HCEC 1CT (cell line): Measurements from ENCODE around the gene CAPZB.
"Not testable (repeated sequence)": the region's sequence is repeated elsewhere in the genome, so short reads cannot be mapped to it uniquely, and the experiment has no call there.

ENCODE experiments used
- DNase-seq: peaks from one replicate; pipeline ENCODE4 v3.0.0-alpha.2; 2017

The CAPZB gene

GRCh38 chr1:19485362-19486187 is at the start of gene CAPZB:
TSS of gene CAPZB (minus strand) at chr1:19485539. CDS start at chr1:19485438, 101 bp downstream.
- peak; percentile 91 for DNase-seq

- DNase-seq: no peak
Observed at GRCh38 chr1:19534281-19534680, 48.9 kb upstream of the CAPZB start.

- no peak for DNase-seq
Observed at GRCh38 chr1:19533626-19534025, 48.3 kb upstream of the CAPZB start.

- peak; percentile 4 for DNase-seq
Observed at GRCh38 chr1:19532519-19532918, 47.2 kb upstream of the CAPZB start.

GRCh38 chr1:19529664-19530063 is 44.3 kb upstream of the CAPZB start:
- DNase-seq: no peak

- no peak for DNase-seq
Observed at GRCh38 chr1:19528438-19528837, 43.1 kb upstream of the CAPZB start.

GRCh38 chr1:19525607-19526545 is 40.5 kb upstream of the CAPZB start:
- DNase-seq: no peak

- DNase-seq: no peak
Observed at GRCh38 chr1:19524791-19525190, 39.5 kb upstream of the CAPZB start.

- DNase-seq: not testable (repeated sequence)
Observed at GRCh38 chr1:19522570-19522969, 37.2 kb upstream of the CAPZB start.

- DNase-seq: no peak
Observed at GRCh38 chr1:19521411-19521810, 36.1 kb upstream of the CAPZB start.

- no peak for DNase-seq
Observed at GRCh38 chr1:19517017-19517416, 31.7 kb upstream of the CAPZB start.

GRCh38 chr1:19515201-19515600 is 29.9 kb upstream of the CAPZB start:
- DNase-seq: no peak

GRCh38 chr1:19514391-19514831 is 29.1 kb upstream of the CAPZB start:
- DNase-seq: no peak

- DNase-seq: no peak
Observed at GRCh38 chr1:19512545-19512944, 27.2 kb upstream of the CAPZB start.

GRCh38 chr1:19511116-19511515 is 25.8 kb upstream of the CAPZB start:
- no peak for DNase-seq

GRCh38 chr1:19509647-19510046 is 24.3 kb upstream of the CAPZB start:
- DNase-seq: not testable (repeated sequence)

- no peak for DNase-seq
Observed at GRCh38 chr1:19507516-19507915, 22.2 kb upstream of the CAPZB start.

GRCh38 chr1:19505693-19506457 is 20.5 kb upstream of the CAPZB start:
- no peak for DNase-seq

- peak; percentile 35 for DNase-seq
Observed at GRCh38 chr1:19504796-19505692, 19.7 kb upstream of the CAPZB start.

GRCh38 chr1:19502284-19502683 is 16.9 kb upstream of the CAPZB start:
- not testable (repeated sequence) for DNase-seq

GRCh38 chr1:19499887-19500286 is 14.5 kb upstream of the CAPZB start:
- not testable (repeated sequence) for DNase-seq

GRCh38 chr1:19497443-19497842 is 12.1 kb upstream of the CAPZB start:
- not testable (repeated sequence) for DNase-seq
